ENCODE measurements around the gene PUS3. TPM values are rescaled to one million over a fixed set of nuclear protein-coding genes. Genes with fewer than 3 reads are reported as not detected.

Gene PUS3
- total RNA-seq, 1 experiment from 2014 or later: 18.6 TPM

DNA sequence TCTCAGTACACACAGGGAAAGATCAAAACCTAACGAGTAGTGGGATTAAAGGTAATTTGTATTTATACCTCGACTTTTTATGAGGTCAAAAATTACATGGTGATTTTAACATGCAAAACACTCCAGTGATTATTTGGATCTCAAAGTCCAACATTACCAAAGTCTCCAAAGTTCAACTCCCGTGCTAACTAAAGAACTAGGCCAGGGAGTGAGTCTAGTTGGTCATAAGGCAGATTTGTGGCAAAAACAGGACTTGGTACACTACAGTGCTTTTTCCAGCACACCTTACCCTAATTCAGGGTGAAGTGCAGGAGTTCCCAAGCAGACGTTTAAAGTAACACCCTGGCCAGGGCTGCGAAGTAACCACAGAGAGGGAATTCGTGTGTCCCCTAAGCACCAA is 1.1 kb downstream of the PUS3 start:
- POLR2A ChIA-PET: no interaction called here
- peaks cover 29% of the 10 kb centered on the region for H3K27me3 Mint-ChIP-seq (ENCODE audit: low read depth)

DNA sequence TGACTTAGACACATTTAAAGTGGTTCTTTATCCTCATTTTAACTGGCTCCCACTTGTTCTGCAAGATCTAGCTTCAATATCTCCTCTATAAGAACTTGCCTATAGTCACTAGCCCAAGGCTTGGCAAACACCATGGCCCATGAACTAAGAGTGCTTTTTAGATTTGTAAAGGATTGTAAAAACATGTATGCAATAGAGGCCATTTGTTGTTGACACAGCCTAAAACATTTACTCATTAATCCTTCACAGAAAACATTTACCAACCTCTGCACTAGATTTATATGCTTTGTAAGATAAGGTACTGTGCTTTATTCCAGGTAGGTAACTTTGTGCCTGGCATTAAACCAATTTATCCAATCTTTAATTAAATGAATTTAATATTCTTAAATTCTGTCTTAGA is 10.0 kb downstream of the PUS3 start:
- no peak for ATAC-seq
- TF ChIP-seq CREM (CRISPR knock-in tag; IDR thresholded peaks at IDR 0.05) (no peak), EMX1 (CRISPR knock-in tag; IDR thresholded peaks at IDR 0.05) (no peak), GTF2I (CRISPR knock-in tag; conservative IDR thresholded peaks at IDR 0.05) (no peak), SMAD3 (CRISPR knock-in tag; IDR thresholded peaks at IDR 0.05; ENCODE audit: borderline replicate concordance) (no peak), ELF4 (CRISPR knock-in tag; IDR thresholded peaks at IDR 0.05; ENCODE audit: low read depth) (no peak), HMGA2 (CRISPR knock-in tag; IDR thresholded peaks at IDR 0.05) (no peak), PRRX2 (CRISPR knock-in tag; IDR thresholded peaks at IDR 0.05) (no peak)
- TF ChIP-seq, protein P1, sequence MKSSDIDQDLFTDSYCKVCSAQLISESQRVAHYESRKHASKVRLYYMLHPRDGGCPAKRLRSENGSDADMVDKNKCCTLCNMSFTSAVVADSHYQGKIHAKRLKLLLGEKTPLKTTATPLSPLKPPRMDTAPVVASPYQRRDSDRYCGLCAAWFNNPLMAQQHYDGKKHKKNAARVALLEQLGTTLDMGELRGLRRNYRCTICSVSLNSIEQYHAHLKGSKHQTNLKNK (CRISPR knock-in tag; IDR thresholded peaks at IDR 0.05): no peak
- TF ChIP-seq, protein P2, sequence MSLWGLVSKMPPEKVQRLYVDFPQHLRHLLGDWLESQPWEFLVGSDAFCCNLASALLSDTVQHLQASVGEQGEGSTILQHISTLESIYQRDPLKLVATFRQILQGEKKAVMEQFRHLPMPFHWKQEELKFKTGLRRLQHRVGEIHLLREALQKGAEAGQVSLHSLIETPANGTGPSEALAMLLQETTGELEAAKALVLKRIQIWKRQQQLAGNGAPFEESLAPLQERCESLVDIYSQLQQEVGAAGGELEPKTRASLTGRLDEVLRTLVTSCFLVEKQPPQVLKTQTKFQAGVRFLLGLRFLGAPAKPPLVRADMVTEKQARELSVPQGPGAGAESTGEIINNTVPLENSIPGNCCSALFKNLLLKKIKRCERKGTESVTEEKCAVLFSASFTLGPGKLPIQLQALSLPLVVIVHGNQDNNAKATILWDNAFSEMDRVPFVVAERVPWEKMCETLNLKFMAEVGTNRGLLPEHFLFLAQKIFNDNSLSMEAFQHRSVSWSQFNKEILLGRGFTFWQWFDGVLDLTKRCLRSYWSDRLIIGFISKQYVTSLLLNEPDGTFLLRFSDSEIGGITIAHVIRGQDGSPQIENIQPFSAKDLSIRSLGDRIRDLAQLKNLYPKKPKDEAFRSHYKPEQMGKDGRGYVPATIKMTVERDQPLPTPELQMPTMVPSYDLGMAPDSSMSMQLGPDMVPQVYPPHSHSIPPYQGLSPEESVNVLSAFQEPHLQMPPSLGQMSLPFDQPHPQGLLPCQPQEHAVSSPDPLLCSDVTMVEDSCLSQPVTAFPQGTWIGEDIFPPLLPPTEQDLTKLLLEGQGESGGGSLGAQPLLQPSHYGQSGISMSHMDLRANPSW (CRISPR knock-in tag; conservative IDR thresholded peaks at IDR 0.05; ENCODE audit: low read depth): no peak
- TF ChIP-seq, protein P3, sequence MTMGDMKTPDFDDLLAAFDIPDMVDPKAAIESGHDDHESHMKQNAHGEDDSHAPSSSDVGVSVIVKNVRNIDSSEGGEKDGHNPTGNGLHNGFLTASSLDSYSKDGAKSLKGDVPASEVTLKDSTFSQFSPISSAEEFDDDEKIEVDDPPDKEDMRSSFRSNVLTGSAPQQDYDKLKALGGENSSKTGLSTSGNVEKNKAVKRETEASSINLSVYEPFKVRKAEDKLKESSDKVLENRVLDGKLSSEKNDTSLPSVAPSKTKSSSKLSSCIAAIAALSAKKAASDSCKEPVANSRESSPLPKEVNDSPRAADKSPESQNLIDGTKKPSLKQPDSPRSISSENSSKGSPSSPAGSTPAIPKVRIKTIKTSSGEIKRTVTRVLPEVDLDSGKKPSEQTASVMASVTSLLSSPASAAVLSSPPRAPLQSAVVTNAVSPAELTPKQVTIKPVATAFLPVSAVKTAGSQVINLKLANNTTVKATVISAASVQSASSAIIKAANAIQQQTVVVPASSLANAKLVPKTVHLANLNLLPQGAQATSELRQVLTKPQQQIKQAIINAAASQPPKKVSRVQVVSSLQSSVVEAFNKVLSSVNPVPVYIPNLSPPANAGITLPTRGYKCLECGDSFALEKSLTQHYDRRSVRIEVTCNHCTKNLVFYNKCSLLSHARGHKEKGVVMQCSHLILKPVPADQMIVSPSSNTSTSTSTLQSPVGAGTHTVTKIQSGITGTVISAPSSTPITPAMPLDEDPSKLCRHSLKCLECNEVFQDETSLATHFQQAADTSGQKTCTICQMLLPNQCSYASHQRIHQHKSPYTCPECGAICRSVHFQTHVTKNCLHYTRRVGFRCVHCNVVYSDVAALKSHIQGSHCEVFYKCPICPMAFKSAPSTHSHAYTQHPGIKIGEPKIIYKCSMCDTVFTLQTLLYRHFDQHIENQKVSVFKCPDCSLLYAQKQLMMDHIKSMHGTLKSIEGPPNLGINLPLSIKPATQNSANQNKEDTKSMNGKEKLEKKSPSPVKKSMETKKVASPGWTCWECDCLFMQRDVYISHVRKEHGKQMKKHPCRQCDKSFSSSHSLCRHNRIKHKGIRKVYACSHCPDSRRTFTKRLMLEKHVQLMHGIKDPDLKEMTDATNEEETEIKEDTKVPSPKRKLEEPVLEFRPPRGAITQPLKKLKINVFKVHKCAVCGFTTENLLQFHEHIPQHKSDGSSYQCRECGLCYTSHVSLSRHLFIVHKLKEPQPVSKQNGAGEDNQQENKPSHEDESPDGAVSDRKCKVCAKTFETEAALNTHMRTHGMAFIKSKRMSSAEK (CRISPR knock-in tag; IDR thresholded peaks at IDR 0.05; ENCODE audit: borderline replicate concordance): no peak
- TF ChIP-seq, protein P4, sequence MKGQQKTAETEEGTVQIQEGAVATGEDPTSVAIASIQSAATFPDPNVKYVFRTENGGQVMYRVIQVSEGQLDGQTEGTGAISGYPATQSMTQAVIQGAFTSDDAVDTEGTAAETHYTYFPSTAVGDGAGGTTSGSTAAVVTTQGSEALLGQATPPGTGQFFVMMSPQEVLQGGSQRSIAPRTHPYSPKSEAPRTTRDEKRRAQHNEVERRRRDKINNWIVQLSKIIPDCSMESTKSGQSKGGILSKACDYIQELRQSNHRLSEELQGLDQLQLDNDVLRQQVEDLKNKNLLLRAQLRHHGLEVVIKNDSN (CRISPR knock-in tag; IDR thresholded peaks at IDR 0.05): no peak
- TF ChIP-seq, protein P5, sequence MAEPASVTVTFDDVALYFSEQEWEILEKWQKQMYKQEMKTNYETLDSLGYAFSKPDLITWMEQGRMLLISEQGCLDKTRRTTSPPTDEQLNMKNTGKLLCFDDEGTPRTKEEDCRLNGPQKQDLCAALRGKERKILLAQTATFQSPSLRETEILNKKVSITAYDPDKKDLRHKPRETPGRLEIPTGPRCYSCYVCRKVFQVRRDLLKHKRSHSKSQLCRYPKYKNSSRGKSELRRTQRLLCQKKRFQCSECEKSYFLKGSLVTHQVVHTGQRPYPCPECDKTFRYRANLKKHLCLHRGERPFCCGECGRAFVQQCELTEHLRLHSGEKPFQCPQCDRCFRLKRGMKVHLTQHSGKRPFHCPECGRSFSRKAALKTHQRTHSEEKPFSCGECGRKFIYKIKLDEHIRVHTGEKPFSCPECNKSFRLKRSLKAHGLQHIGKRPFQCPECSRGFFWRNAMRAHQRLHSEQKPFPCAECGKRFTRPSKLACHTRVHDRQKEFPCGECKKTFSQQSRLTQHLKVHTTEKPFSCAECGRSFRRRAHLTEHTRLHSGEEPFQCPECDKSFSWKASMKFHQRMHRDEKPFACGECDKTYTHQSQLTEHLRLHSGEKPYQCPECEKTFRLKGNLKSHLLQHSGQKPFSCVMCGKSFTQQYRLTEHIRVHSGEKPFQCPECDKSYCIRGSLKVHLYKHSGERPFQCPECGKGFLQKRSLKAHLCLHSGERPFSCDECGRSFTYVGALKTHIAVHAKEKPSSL (CRISPR knock-in tag; conservative IDR thresholded peaks at IDR 0.05): no peak

More for the DNA sequence above, 1.1 kb downstream of the PUS3 start:
- no peak for ATAC-seq
- TF ChIP-seq ZNF232 (CRISPR knock-in tag; IDR thresholded peaks at IDR 0.05): no peak
- TF ChIP-seq CREB1 (CRISPR knock-in tag; IDR thresholded peaks at IDR 0.05): no peak
- TF ChIP-seq, protein P6, sequence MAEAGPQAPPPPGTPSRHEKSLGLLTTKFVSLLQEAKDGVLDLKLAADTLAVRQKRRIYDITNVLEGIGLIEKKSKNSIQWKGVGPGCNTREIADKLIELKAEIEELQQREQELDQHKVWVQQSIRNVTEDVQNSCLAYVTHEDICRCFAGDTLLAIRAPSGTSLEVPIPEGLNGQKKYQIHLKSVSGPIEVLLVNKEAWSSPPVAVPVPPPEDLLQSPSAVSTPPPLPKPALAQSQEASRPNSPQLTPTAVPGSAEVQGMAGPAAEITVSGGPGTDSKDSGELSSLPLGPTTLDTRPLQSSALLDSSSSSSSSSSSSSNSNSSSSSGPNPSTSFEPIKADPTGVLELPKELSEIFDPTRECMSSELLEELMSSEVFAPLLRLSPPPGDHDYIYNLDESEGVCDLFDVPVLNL (CRISPR knock-in tag; IDR thresholded peaks at IDR 0.05; ENCODE audit: borderline replicate concordance, low read depth): no peak
- TF ChIP-seq, protein P7, sequence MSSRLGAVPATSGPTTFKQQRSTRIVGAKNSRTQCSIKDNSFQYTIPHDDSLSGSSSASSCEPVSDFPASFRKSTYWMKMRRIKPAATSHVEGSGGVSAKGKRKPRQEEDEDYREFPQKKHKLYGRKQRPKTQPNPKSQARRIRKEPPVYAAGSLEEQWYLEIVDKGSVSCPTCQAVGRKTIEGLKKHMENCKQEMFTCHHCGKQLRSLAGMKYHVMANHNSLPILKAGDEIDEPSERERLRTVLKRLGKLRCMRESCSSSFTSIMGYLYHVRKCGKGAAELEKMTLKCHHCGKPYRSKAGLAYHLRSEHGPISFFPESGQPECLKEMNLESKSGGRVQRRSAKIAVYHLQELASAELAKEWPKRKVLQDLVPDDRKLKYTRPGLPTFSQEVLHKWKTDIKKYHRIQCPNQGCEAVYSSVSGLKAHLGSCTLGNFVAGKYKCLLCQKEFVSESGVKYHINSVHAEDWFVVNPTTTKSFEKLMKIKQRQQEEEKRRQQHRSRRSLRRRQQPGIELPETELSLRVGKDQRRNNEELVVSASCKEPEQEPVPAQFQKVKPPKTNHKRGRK (CRISPR knock-in tag; IDR thresholded peaks at IDR 0.05; ENCODE audit: borderline replicate concordance): no peak
- no peak for TF ChIP-seq ZNF671 (CRISPR knock-in tag; IDR thresholded peaks at IDR 0.05)
- no peak for TF ChIP-seq GRHL2 (CRISPR knock-in tag; IDR thresholded peaks at IDR 0.05; ENCODE audit: insufficient replicate concordance, severe bottlenecking)
- TF ChIP-seq, protein P8, sequence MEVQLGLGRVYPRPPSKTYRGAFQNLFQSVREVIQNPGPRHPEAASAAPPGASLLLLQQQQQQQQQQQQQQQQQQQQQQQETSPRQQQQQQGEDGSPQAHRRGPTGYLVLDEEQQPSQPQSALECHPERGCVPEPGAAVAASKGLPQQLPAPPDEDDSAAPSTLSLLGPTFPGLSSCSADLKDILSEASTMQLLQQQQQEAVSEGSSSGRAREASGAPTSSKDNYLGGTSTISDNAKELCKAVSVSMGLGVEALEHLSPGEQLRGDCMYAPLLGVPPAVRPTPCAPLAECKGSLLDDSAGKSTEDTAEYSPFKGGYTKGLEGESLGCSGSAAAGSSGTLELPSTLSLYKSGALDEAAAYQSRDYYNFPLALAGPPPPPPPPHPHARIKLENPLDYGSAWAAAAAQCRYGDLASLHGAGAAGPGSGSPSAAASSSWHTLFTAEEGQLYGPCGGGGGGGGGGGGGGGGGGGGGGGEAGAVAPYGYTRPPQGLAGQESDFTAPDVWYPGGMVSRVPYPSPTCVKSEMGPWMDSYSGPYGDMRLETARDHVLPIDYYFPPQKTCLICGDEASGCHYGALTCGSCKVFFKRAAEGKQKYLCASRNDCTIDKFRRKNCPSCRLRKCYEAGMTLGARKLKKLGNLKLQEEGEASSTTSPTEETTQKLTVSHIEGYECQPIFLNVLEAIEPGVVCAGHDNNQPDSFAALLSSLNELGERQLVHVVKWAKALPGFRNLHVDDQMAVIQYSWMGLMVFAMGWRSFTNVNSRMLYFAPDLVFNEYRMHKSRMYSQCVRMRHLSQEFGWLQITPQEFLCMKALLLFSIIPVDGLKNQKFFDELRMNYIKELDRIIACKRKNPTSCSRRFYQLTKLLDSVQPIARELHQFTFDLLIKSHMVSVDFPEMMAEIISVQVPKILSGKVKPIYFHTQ (CRISPR knock-in tag; IDR thresholded peaks at IDR 0.05): no peak
- Mint-ChIP-seq H3K4me3 (peak overlapping the region; percentile 96), H3K4me1 (peaks cover 10% of the 10 kb centered on the region), H3K27ac (peak overlapping the region; percentile 29; the same call in 1 of the 2 replicates), H3K36me3 (peaks cover 20% of the 10 kb centered on the region), H3K9me3 (no peaks in the 10 kb centered on the region)
- DNase-seq (ENCODE audit: low spot score): no peak
- CTCF ChIA-PET: interaction anchor here (2.4 kb wide), 1 partner anchor 14 kb away, joined by 24 read pairs; the partner anchor contains the start of gene HYLS1

More for the DNA sequence above, 10.0 kb downstream of the PUS3 start:
- H3K4me1 Mint-ChIP-seq: peaks cover 3% of the 10 kb centered on the region; the same call in 1 of the 2 replicates
- no peak for DNase-seq (ENCODE audit: low spot score)
- ChIA-PET CTCF (no interaction called here), POLR2A (no interaction called here)
- H3K9me3 Mint-ChIP-seq: no peaks in the 10 kb centered on the region
- H3K4me3 Mint-ChIP-seq: no peak overlapping the region
- H3K27ac Mint-ChIP-seq: no peak overlapping the region
- H3K36me3 Mint-ChIP-seq: peaks cover 28% of the 10 kb centered on the region
- no peaks in the 10 kb centered on the region; the same call in 1 of the 2 replicates for H3K27me3 Mint-ChIP-seq (ENCODE audit: low read depth)
